Right cardiac atrium (tissue), 5 donors: Measurements from ENCODE around the gene CALML4. TPM values are rescaled to one million over a fixed set of nuclear protein-coding genes. Genes with fewer than 3 reads are reported as not detected.
"Not testable (repeated sequence)": the region's sequence is repeated elsewhere in the genome, so short reads cannot be mapped to it uniquely, and the experiment has no call there.

Experiments used
- ATAC-seq, 2 donors: fragments of 200-7000 bp; cut with Tn5 transposase; one replicate each; pipeline versions ENCODE4 v1.8.0 to v1.9.1; 2020; ENCODE audit warnings: moderate library complexity in 2 of 2, mild to moderate bottlenecking in 1 of 2
- DNase-seq, 3 donors: peaks; one replicate each; pipeline ENCODE4 v3.0.0-alpha.2; 2020
- H3K27ac ChIP-seq: one replicate; pipeline ENCODE4 v1.5.1; 2013; ENCODE audit warnings: mild to moderate bottlenecking, low read length, control low read depth, moderate library complexity
- H3K27me3 ChIP-seq: one replicate; pipeline ENCODE4 v1.6.1; 2013; ENCODE audit not compliant: control insufficient read depth, insufficient read depth
- H3K4me1 ChIP-seq: one replicate; pipeline ENCODE4 v1.6.1; 2013; ENCODE audit warnings: low read length; ENCODE audit not compliant: control insufficient read depth, insufficient read depth
- H3K4me3 ChIP-seq: one replicate; pipeline ENCODE4 v1.5.1; 2013; ENCODE audit warnings: low read length, control low read depth
- H3K9me3 ChIP-seq: one replicate; pipeline ENCODE4 v1.6.1; 2013; ENCODE audit warnings: low read length; ENCODE audit not compliant: control insufficient read depth
- WGBS: extraction: QIAGEN DNeasy Blood & Tissue Kit; methylation state at CpG from one replicate; pipeline ENCODE4 v1.1.7; 2013; 5-methylcytosine and 5-hydroxymethylcytosine counted together
- intact Hi-C, 4 donors: fragments of 100-400 bp; cut with DNase I; formaldehyde crosslinking; loops; one replicate each; pipeline versions ENCODE4 v1.11.0 to v1.14.0; 2022 to 2023
- polyA plus RNA-seq: library from polyadenylated mRNA; stranded (reverse); fragments of 200-250 nt; gene quantifications from one replicate; pipeline ENCODE4 v1.2.3, GENCODE V29; 2013
- total RNA-seq, 4 donors: library from RNA; stranded (reverse); fragmentation: NEBNext Ultra II Directional; extraction: Animal tissue kit (Norgen Biotek cat#: 25700); gene quantifications; one replicate each; pipeline ENCODE4 v1.2.1, GENCODE V29; 2021
- donor health status: healthy with polysubstance abuse.
- donor health status: DM: no; HTN: yes; CAD: no.
- donor health status: DM: no; HTN: no; CAD: no.
- donor health status: DM: no; HTN: yes; CAD: no; lungs with severe emphysema.
- donor health status: DM: yes; HTN: yes; CAD: no.

Gene CALML4
- total and polyA plus RNA-seq, 5 donors: 1.5 to 2.4 (median 1.8) TPM

- no peak for ATAC-seq
- Histone ChIP-seq H3K4me3 (no peak overlapping the region), H3K9me3 (no peaks in the 10 kb centered on the region), H3K27me3 (no peaks in the 10 kb centered on the region), H3K4me1 (peaks cover 6% of the 10 kb centered on the region), H3K27ac (no peak overlapping the region)
- intact Hi-C loops: no loop called here
- WGBS: 73% methylated on average over 2 of the region's 2 CpGs
- DNase-seq: no peak
Observed at GRCh38 chr15:68188647-68189046, 16.5 kb downstream of the CALML4 start.

GRCh38 chr15:68187559-68187958 is 17.6 kb downstream of the CALML4 start:
- intact Hi-C loops: no loop called here
- 19% methylated on average over 9 of the region's 9 CpGs for WGBS
- Histone ChIP-seq H3K27ac (peak overlapping the region; percentile 37), H3K4me1 (peaks cover 2% of the 10 kb centered on the region), H3K9me3 (no peaks in the 10 kb centered on the region), H3K27me3 (no peaks in the 10 kb centered on the region), H3K4me3 (no peak overlapping the region)
- DNase-seq: peak; percentile 50 to 72 (median 72)
- ATAC-seq: peak; percentile 93

- H3K4me1 ChIP-seq: peaks cover 2% of the 10 kb centered on the region
- intact Hi-C loops: no loop called here
- H3K27ac ChIP-seq: no peak overlapping the region
- no peak overlapping the region for H3K4me3 ChIP-seq
- 76% methylated on average over 5 of the region's 5 CpGs for WGBS
- ATAC-seq: peak; percentile 80 to 87
- peak in 1 of 3 donors; percentile 65 for DNase-seq
- H3K27me3 ChIP-seq: no peaks in the 10 kb centered on the region
- H3K9me3 ChIP-seq: no peaks in the 10 kb centered on the region
Observed at GRCh38 chr15:68186671-68187397, 18.3 kb downstream of the CALML4 start.

- 87% methylated on average over 5 of the region's 5 CpGs for WGBS
- Histone ChIP-seq H3K27me3 (no peaks in the 10 kb centered on the region), H3K9me3 (no peaks in the 10 kb centered on the region), H3K4me3 (no peak overlapping the region), H3K4me1 (peaks cover 2% of the 10 kb centered on the region), H3K27ac (no peak overlapping the region)
- no peak for DNase-seq
- intact Hi-C loops: no loop called here
- no peak for ATAC-seq
Observed at GRCh38 chr15:68184616-68185480, 20.3 kb downstream of the CALML4 start.

GRCh38 chr15:68183616-68184315 is 21.4 kb downstream of the CALML4 start:
- intact Hi-C loops: no loop called here
- Histone ChIP-seq H3K4me3 (no peak overlapping the region), H3K27me3 (no peaks in the 10 kb centered on the region), H3K4me1 (peaks cover 2% of the 10 kb centered on the region), H3K27ac (no peak overlapping the region), H3K9me3 (no peaks in the 10 kb centered on the region)
- no peak for ATAC-seq
- 91% methylated on average over 5 of the region's 5 CpGs for WGBS
- no peak for DNase-seq

GRCh38 chr15:68177742-68178141 is 27.4 kb downstream of the CALML4 start:
- intact Hi-C loops: no loop called here
- Histone ChIP-seq H3K9me3 (no peaks in the 10 kb centered on the region), H3K4me3 (no peak overlapping the region), H3K27me3 (no peaks in the 10 kb centered on the region), H3K27ac (no peak overlapping the region), H3K4me1 (no peaks in the 10 kb centered on the region)
- ATAC-seq (no peak), DNase-seq (no peak)

- DNase-seq (no peak), ATAC-seq (no peak)
- no peaks in the 10 kb centered on the region for H3K4me1 ChIP-seq
- intact Hi-C loops: no loop called here
- no peaks in the 10 kb centered on the region for H3K27me3 ChIP-seq
- no peaks in the 10 kb centered on the region for H3K9me3 ChIP-seq
- WGBS: 92% methylated on average over 3 of the region's 3 CpGs
- H3K4me3 ChIP-seq: no peak overlapping the region
- no peak overlapping the region for H3K27ac ChIP-seq
Observed at GRCh38 chr15:68176601-68177000, 28.5 kb downstream of the CALML4 start.

GRCh38 chr15:68175526-68175925 is 29.6 kb downstream of the CALML4 start:
- WGBS: 64% methylated on average over 2 of the region's 2 CpGs
- Histone ChIP-seq H3K27ac (no peak overlapping the region), H3K4me3 (no peak overlapping the region), H3K27me3 (no peaks in the 10 kb centered on the region), H3K9me3 (no peaks in the 10 kb centered on the region), H3K4me1 (no peaks in the 10 kb centered on the region)
- no peak for ATAC-seq
- no peak for DNase-seq
- intact Hi-C loops: no loop called here

- H3K4me1 ChIP-seq: no peaks in the 10 kb centered on the region
- no peak overlapping the region for H3K4me3 ChIP-seq
- H3K27ac ChIP-seq: no peak overlapping the region
- no peaks in the 10 kb centered on the region for H3K27me3 ChIP-seq
- over 99% methylated on average over 4 of the region's 4 CpGs for WGBS
- no peaks in the 10 kb centered on the region for H3K9me3 ChIP-seq
- intact Hi-C loops: no loop called here
- no peak for DNase-seq
- no peak for ATAC-seq
Observed at GRCh38 chr15:68173119-68173518, 32.0 kb downstream of the CALML4 start.

- ATAC-seq, H3K27me3 ChIP-seq, H3K4me3 ChIP-seq, DNase-seq, intact Hi-C loops, H3K27ac ChIP-seq, H3K9me3 ChIP-seq, H3K4me1 ChIP-seq: not testable (repeated sequence)
- WGBS: 70% methylated on average over 2 of the region's 2 CpGs
Observed at GRCh38 chr15:68172037-68172436, 33.1 kb downstream of the CALML4 start.

GRCh38 chr15:68166847-68167246 is 38.3 kb downstream of the CALML4 start:
- Histone ChIP-seq H3K27me3 (no peaks in the 10 kb centered on the region), H3K4me3 (no peak overlapping the region), H3K9me3 (no peaks in the 10 kb centered on the region), H3K4me1 (no peaks in the 10 kb centered on the region), H3K27ac (no peak overlapping the region)
- ATAC-seq (no peak), DNase-seq (no peak)
- WGBS: 90% methylated on average over 4 of the region's 4 CpGs
- intact Hi-C loops: no loop called here
